Activated gamma-delta T cell treated with Interleukin-2 at 50 U/mL for 16 hours (primary cell): ENCODE data around the gene ZNF799.
"Not testable (repeated sequence)": the region's sequence is repeated elsewhere in the genome, so short reads cannot be mapped to it uniquely, and the experiment has no call there.

Experiments used
- DNase-seq: peaks from one replicate; pipeline ENCODE4 v3.0.0-alpha.2; 2020

ZNF799 gene

DNA sequence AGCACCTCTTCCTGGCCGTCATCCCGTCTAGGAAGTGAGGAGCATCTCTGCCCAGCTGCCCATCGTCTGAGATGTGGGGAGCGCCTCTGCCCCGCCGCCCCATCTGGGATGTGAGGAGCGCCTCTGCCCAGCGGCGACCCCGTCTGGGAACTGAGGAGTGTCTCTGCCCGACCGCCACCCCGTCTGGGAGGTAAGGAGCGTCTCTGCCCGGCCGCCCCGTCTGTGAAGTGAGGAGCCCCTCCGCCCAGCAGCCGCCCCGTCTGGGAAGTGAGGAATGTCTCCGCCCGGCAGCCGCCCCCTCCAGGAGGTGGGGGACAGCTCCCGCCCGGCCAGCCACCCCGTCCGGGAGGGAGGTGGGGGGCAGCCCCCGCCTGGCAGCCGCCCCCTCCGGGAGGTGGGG is 38.8 kb downstream of the ZNF799 start:
- DNase-seq = not testable (repeated sequence)

DNA sequence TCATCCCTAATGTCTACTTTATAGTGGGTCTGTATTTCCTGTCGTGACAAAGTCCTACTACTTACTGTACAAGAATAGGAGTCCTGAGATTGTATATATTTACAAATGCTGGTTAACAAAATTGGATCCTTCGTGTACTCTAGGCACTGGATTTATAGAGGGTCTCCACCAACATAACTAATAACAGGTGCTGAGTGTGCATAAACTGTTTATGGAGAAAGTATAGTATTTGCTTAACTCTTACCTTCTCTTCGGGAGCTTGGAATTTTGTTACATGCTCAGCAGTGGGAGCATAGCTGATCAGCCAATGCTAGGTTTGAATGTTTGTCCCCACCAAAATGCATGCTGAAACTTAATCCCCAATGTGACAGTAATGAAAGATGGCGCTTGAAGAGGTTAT is 47.7 kb downstream of the ZNF799 start:
- no peak for DNase-seq

DNA sequence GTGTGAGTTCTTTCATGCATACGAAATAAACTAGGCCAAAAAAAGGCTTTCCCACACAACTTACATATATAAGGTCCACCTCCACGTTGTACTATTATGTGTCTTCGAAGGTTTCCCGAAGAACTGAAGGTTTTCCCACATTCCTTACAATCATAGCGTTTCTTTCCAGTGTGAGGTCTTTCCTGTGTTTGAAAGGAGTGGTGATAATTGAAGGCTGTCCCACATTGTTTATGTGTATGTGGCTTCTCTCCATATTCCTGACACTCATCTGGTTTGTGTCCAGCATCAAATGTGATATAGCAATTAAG is 50.2 kb downstream of the ZNF799 start:
- DNase-seq = no peak

DNA sequence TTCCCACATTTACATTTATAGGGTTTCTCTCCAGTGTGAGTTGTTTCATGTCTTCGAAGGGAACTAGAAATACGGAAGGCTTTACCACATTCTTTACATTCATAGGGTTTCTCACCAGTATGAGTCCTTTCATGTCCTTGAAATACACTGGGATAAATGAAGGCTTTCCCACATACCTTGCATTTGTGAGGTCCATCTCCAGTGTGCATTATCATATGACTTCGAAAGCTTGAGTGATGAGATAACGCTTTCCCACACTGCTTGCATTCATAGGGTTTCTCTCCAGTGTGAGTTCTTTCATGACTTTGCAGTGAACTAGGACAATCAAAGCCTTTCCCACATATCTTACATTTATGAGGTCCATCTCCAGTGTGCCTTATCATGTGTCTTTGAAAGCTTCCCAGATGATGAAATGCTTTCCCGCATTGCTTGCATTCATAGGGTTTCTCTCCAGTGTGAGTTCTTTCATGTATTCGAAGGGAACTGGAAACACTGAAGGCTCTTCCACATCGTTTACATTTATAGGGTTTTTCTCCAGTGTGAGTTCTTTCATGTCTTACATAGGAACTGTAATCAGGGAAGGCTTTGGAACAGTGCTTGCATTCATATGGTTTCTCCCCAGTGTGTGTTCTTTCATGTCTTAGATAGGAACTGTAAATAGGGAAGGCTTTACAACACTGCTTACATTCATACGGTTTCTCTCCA is 50.7 kb downstream of the ZNF799 start:
- DNase-seq = no peak

DNA sequence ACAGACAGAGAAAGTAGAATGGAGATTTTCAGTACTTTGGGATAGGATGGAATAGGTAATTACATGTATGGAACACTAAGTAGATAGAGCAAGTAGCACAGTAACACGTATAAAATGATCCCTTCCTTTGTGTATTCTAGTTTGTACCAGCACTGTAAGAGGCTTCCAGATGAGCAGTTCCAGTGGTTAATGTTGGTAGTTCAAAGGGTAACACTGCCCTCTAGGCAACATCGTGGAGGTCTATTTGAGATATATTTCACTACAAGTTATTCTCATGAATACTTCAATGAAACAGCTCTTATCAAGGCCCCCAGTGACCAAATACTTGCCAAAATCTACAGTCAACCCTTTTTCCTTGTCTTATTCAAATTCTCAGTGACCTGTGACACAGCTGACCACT is 54.2 kb downstream of the ZNF799 start:
- peak; percentile 7 for DNase-seq

DNA sequence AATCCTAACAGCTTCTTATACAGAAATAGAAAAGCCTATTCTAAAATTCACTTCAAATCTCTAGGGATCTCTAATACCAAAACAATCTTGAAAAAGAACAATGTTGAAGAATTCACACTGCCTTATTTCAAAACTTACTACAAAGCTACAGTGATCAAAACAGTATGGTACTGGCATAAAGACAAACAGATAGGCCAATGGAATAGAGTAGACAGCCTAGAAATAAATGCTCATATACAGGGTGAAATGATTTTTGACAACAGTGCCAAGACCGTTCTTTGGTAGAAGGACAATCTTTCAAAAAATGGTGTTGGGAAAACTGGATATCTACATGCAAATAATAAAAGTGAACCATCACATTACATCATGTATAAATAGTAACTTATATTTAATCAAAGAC is 55.9 kb downstream of the ZNF799 start:
- no peak for DNase-seq
